Activated CD8-positive, alpha-beta memory T cell treated with anti-CD3 and anti-CD28 coated beads, Interleukin-2, amount 10 ng/mL, durations not matched to agents 7 days and 5 days (primary cell): ENCODE data around the gene NLRP8. TPM values are rescaled to one million over a fixed set of nuclear protein-coding genes. Genes with fewer than 3 reads are reported as not detected.
"Not testable (repeated sequence)": the region's sequence is repeated elsewhere in the genome, so short reads cannot be mapped to it uniquely, and the experiment has no call there.

Experiments used
- ATAC-seq: fragments of 150-1000 bp; cut with Tn5 transposase; one replicate; pipeline ENCODE4 v1.10.0; 2021; ENCODE audit warnings: moderate library complexity
- CTCF ChIA-PET: fragments of 350-600 bp; sonication (Branson Sonifier 250); formaldehyde crosslinking; loops from one replicate; lab custom pipeline; 2021; ENCODE audit warnings: antibody characterized with exemption; lab: Charles Lee
- DNase-seq: peaks from one replicate; pipeline ENCODE4 v3.0.0-alpha.2; 2020
- H3K27ac Mint-ChIP-seq: one replicate; pipeline ENCODE4 v1.8.0; 2021; ENCODE audit warnings: mild to moderate bottlenecking, mixed read lengths
- H3K27me3 Mint-ChIP-seq: one replicate; pipeline ENCODE4 v1.8.0; 2021; ENCODE audit warnings: mixed read lengths
- H3K36me3 Mint-ChIP-seq: one replicate; pipeline ENCODE4 v1.8.0; 2021; ENCODE audit warnings: mild to moderate bottlenecking, mixed read lengths
- H3K4me1 Mint-ChIP-seq: one replicate; pipeline ENCODE4 v1.8.0; 2021; ENCODE audit warnings: mixed read lengths
- H3K4me3 Mint-ChIP-seq: one replicate; pipeline ENCODE4 v1.8.0; 2021; ENCODE audit warnings: mild to moderate bottlenecking, moderate library complexity, mixed read lengths
- H3K9me3 Mint-ChIP-seq: one replicate; pipeline ENCODE4 v1.8.0; 2022; ENCODE audit warnings: low read depth, mixed read lengths
- total RNA-seq, 2 experiments: library from RNA; stranded (reverse); gene quantifications; one replicate each; pipeline ENCODE4 v1.2.3, GENCODE V29; 2021

Gene NLRP8
- total RNA-seq, 2 experiments from 2014 or later = not detected

GRCh38 chr19:56015756-56016155 is 68.1 kb downstream of the NLRP8 start:
- ATAC-seq = no peak
- CTCF ChIA-PET = no interaction called here
- no peaks in the 10 kb centered on the region for H3K27me3 Mint-ChIP-seq
- H3K27ac Mint-ChIP-seq = no peak overlapping the region
- no peak for DNase-seq
- no peaks in the 10 kb centered on the region for H3K4me1 Mint-ChIP-seq
- no peaks in the 10 kb centered on the region for H3K36me3 Mint-ChIP-seq
- H3K9me3 Mint-ChIP-seq = peaks cover 28% of the 10 kb centered on the region
- no peak overlapping the region for H3K4me3 Mint-ChIP-seq

- H3K27me3 Mint-ChIP-seq, H3K4me1 Mint-ChIP-seq, ATAC-seq, H3K27ac Mint-ChIP-seq, DNase-seq, H3K36me3 Mint-ChIP-seq, H3K4me3 Mint-ChIP-seq, CTCF ChIA-PET: not testable (repeated sequence)
- peaks cover 17% of the 10 kb centered on the region for H3K9me3 Mint-ChIP-seq
Observed at GRCh38 chr19:56019325-56019724, 71.7 kb downstream of the NLRP8 start.

DNA sequence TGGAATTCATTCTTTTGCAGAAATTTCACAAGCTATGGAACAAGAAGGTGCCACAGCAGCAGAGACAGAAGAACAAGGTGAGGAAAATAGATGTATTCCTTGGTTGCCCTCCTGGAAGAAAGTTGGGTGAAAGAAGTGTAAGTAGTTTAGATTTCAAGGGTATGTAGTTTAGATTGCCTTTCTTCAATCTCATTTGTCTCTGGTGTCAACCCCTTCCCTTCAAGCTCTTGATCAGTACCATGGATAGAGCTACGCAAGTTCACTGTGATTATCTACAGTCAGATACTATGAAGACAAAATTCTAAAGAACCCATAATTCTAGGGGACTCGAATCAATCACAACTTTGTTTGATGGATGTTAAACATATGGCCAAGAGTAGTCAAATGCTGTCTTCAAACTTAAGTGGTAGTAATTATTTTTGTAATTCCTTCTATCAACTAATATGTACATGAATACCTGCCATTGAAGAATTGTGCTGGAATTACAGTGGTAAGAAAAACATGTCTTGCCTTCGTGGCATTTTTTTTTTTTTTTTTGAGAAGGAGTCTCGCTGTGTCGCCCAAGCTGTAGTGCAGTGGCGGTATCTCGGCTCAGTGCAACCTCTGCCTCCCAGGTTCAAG is 72.8 kb downstream of the NLRP8 start:
- DNase-seq, H3K4me3 Mint-ChIP-seq, ATAC-seq, H3K27ac Mint-ChIP-seq, CTCF ChIA-PET, H3K36me3 Mint-ChIP-seq, H3K4me1 Mint-ChIP-seq, H3K27me3 Mint-ChIP-seq: not testable (repeated sequence)
- peaks cover 14% of the 10 kb centered on the region for H3K9me3 Mint-ChIP-seq

DNA sequence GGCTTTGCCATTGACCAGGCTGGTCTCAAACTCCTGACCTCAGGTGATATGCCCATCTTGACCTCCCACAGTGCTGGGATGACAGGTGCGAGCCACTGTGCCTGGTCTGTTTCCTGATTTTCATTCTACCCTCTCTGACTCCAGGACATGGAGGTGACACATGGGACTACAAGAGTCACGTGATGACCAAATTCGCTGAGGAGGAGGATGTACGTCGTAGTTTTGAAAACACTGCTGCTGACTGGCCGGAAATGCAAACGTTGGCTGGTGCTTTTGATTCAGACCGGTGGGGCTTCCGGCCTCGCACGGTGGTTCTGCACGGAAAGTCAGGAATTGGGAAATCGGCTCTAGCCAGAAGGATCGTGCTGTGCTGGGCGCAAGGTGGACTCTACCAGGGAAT is 79.1 kb downstream of the NLRP8 start:
- DNase-seq (no peak), ATAC-seq (no peak)
- Mint-ChIP-seq H3K4me1 (no peaks in the 10 kb centered on the region), H3K27me3 (no peaks in the 10 kb centered on the region), H3K4me3 (no peak overlapping the region), H3K27ac (no peak overlapping the region), H3K36me3 (no peaks in the 10 kb centered on the region), H3K9me3 (peaks cover 8% of the 10 kb centered on the region)
- CTCF ChIA-PET = no interaction called here

Other genes starting within 250 kb of the NLRP8 start
- not detected for gene NLRP9, start 209.4 kb upstream of the NLRP8 start, total RNA-seq
- gene RFPL4A, start 188.7 kb upstream of the NLRP8 start, total RNA-seq = not detected
- gene RFPL4AL1, start 178.7 kb upstream of the NLRP8 start, total RNA-seq = not detected
- gene NLRP11, start 115.8 kb upstream of the NLRP8 start, total RNA-seq = not detected
- gene NLRP4, start 111.3 kb upstream of the NLRP8 start, total RNA-seq = not detected
- gene NLRP13, start 15.5 kb upstream of the NLRP8 start, total RNA-seq = not detected
- gene NLRP5, start 38.9 kb downstream of the NLRP8 start, total RNA-seq = not detected
- gene ZNF787, start 173.5 kb downstream of the NLRP8 start, total RNA-seq = 10 to 100 TPM; 34.7 to 36.7 TPM
- gene ZNF444, start 193.5 kb downstream of the NLRP8 start, total RNA-seq = 10 to 100 TPM; 29.3 to 32.5 TPM
- not detected for gene GALP, start 228.2 kb downstream of the NLRP8 start, total RNA-seq
- not detected for gene ZSCAN5B, start 250.0 kb downstream of the NLRP8 start, total RNA-seq